NT2/D1 (cell line): Measurements from ENCODE around the gene CSNK2A1.
"Not testable (repeated sequence)": the region's sequence is repeated elsewhere in the genome, so short reads cannot be mapped to it uniquely, and the experiment has no call there.

Experiments used
- DNase-seq: peaks from one replicate; pipeline ENCODE4 v3.0.0-alpha.2; 2011; ENCODE audit warnings: low read depth, low spot score
- H3K27me3 ChIP-seq: 2 replicates; pipeline ENCODE4 v1.6.0; 2011; ENCODE audit warnings: mild to moderate bottlenecking; ENCODE audit not compliant: insufficient read length, insufficient read depth
- H3K36me3 ChIP-seq: 2 replicates; pipeline ENCODE4 v1.6.1; 2011; ENCODE audit warnings: mild to moderate bottlenecking, low read length, mixed read lengths; ENCODE audit not compliant: insufficient read depth, insufficient read length
- H3K4me1 ChIP-seq: 2 replicates; pipeline ENCODE4 v1.5.1; 2011; ENCODE audit not compliant: insufficient read depth, insufficient read length
- H3K4me3 ChIP-seq: 2 replicates; pipeline ENCODE4 v1.5.1; 2011; ENCODE audit warnings: low read depth; ENCODE audit not compliant: insufficient read length
- H3K9ac ChIP-seq: 2 replicates; pipeline ENCODE4 v1.6.0; 2011; ENCODE audit warnings: low read depth; ENCODE audit not compliant: insufficient read length
- H3K9me3 ChIP-seq: 2 replicates; pipeline ENCODE4 v1.5.1; 2011; ENCODE audit warnings: mild to moderate bottlenecking, low read length; ENCODE audit not compliant: insufficient read depth
- SUZ12 ChIP-seq: IDR thresholded peaks from 2 replicates; pipeline ENCODE4 v1.6.1; 2011; ENCODE audit not compliant: insufficient read length, insufficient read depth; ENCODE audit errors: extremely low read depth
- YY1 ChIP-seq: IDR thresholded peaks from 2 replicates; pipeline ENCODE4 v1.6.1; 2011; ENCODE audit not compliant: insufficient read length, insufficient read depth
- ZNF274 ChIP-seq: IDR thresholded peaks from 2 replicates; pipeline ENCODE4 v1.6.1; 2011; ENCODE audit warnings: mild to moderate bottlenecking, low read depth, low read length

The CSNK2A1 gene

GRCh38 chr20:479487-479886, 64.1 kb downstream of the CSNK2A1 start:
- TF ChIP-seq SUZ12 = no peak
- TF ChIP-seq YY1 = no peak
- TF ChIP-seq ZNF274 = no peak
- Histone ChIP-seq H3K9me3 (no peaks in the 10 kb centered on the region), H3K4me1 (no peaks in the 10 kb centered on the region), H3K4me3 (no peak overlapping the region), H3K36me3 (peaks cover 49% of the 10 kb centered on the region), H3K27me3 (no peaks in the 10 kb centered on the region), H3K9ac (no peak overlapping the region)
- no peak for DNase-seq

- DNase-seq = peak; percentile 16
- Histone ChIP-seq H3K4me3 (no peak overlapping the region), H3K36me3 (peaks cover 44% of the 10 kb centered on the region), H3K4me1 (no peaks in the 10 kb centered on the region), H3K27me3 (no peaks in the 10 kb centered on the region), H3K9me3 (no peaks in the 10 kb centered on the region), H3K9ac (no peak overlapping the region)
- TF ChIP-seq SUZ12 (no peak), YY1 (no peak)
These were observed 64.6 kb downstream of the CSNK2A1 start for GRCh38 chr20:478949-479429.

GRCh38 chr20:478010-478948, 65.3 kb downstream of the CSNK2A1 start:
- no peak overlapping the region for H3K4me3 ChIP-seq
- no peaks in the 10 kb centered on the region for H3K27me3 ChIP-seq
- H3K9me3 ChIP-seq = peaks cover 4% of the 10 kb centered on the region; the same call in 1 of the 2 replicates
- H3K4me1 ChIP-seq = no peaks in the 10 kb centered on the region
- no peak overlapping the region for H3K9ac ChIP-seq
- peaks cover 37% of the 10 kb centered on the region for H3K36me3 ChIP-seq
- TF ChIP-seq YY1 (no peak), ZNF274 (no peak), SUZ12 (no peak)
- DNase-seq = no peak

GRCh38 chr20:476561-477249, 66.9 kb downstream of the CSNK2A1 start:
- not testable (repeated sequence) for H3K4me3 ChIP-seq
- peaks cover 16% of the 10 kb centered on the region; the same call in 1 of the 2 replicates for H3K9me3 ChIP-seq

GRCh38 chr20:475463-476357, 67.9 kb downstream of the CSNK2A1 start:
- peaks cover 18% of the 10 kb centered on the region for H3K36me3 ChIP-seq
- H3K9me3 ChIP-seq = peaks cover 16% of the 10 kb centered on the region; the same call in 1 of the 2 replicates
- no peak overlapping the region for H3K4me3 ChIP-seq
- TF ChIP-seq YY1 (no peak), SUZ12 (no peak), ZNF274 (no peak)
- DNase-seq = no peak
- H3K4me1 ChIP-seq = no peaks in the 10 kb centered on the region
- no peaks in the 10 kb centered on the region for H3K27me3 ChIP-seq
- H3K9ac ChIP-seq = no peak overlapping the region

More at GRCh38 chr20:476561-477249, 66.9 kb downstream of the CSNK2A1 start:
- H3K9ac ChIP-seq, H3K27me3 ChIP-seq, DNase-seq, H3K4me1 ChIP-seq: not testable (repeated sequence)
- peaks cover 23% of the 10 kb centered on the region for H3K36me3 ChIP-seq

GRCh38 chr20:474581-474980, 69.0 kb downstream of the CSNK2A1 start:
- Histone ChIP-seq H3K4me1 (no peaks in the 10 kb centered on the region), H3K9me3 (peaks cover 23% of the 10 kb centered on the region; the same call in 1 of the 2 replicates), H3K9ac (no peak overlapping the region), H3K36me3 (peaks cover 18% of the 10 kb centered on the region), H3K27me3 (no peaks in the 10 kb centered on the region), H3K4me3 (no peak overlapping the region)
- TF ChIP-seq SUZ12 (no peak), ZNF274 (no peak)
- no peak for DNase-seq
